H1 (cell line): ENCODE results near the gene PPP4R4. TPM values are rescaled to one million over a fixed set of nuclear protein-coding genes. Genes with fewer than 3 reads are reported as not detected.

Experiments
- CTCF ChIA-PET: fragments of 300-600 bp; sonication (Branson Sonifier 250); formaldehyde crosslinking; loops from one replicate; lab custom pipeline; 2021; ENCODE audit not compliant: partially characterized antibody; lab: Charles Lee
- POLR2A ChIA-PET: fragments of 300-600 bp; sonication (Branson Sonifier 250); formaldehyde crosslinking; loops from one replicate; lab custom pipeline; 2021; ENCODE audit warnings: inconsistent platforms; ENCODE audit not compliant: partially characterized antibody; lab: Charles Lee
- DNase-seq, 2 experiments: peaks; one replicate each; pipeline versions ENCODE4 v3.0.0 to v3.0.0-alpha.2; 2010 to 2022; ENCODE audit warnings: low spot score in 2 of 2, low read depth in 1 of 2, mixed read lengths in 1 of 2
- FAIRE-seq: peaks from 2 replicates; lab custom pipeline; 2011; peaks lifted over from hg19 to GRCh38; lab: Jason Lieb, UNC
- H2AFZ ChIP-seq: 2 replicates; pipeline ENCODE4 v1.8.1; 2012; ENCODE audit warnings: low read length, inconsistent platforms
- H2AK5ac ChIP-seq: 2 replicates; pipeline ENCODE4 v1.6.1; 2013; ENCODE audit warnings: low read depth, low read length
- H2BK120ac ChIP-seq: replicated peaks from 2 replicates; pipeline ENCODE3; 2013; ENCODE audit warnings: low read depth, low read length, inconsistent platforms
- H2BK12ac ChIP-seq: 2 replicates; pipeline ENCODE4 v1.6.1; 2013; ENCODE audit warnings: low read depth, low read length
- H2BK15ac ChIP-seq: 2 replicates; pipeline ENCODE4 v1.6.1; 2013; ENCODE audit warnings: low read length
- H2BK20ac ChIP-seq: 2 replicates; pipeline ENCODE4 v1.6.1; 2013; ENCODE audit warnings: low read length
- H2BK5ac ChIP-seq: 2 replicates; pipeline ENCODE4 v1.6.1; 2013; ENCODE audit warnings: low read depth, low read length
- H3K14ac ChIP-seq: 2 replicates; pipeline ENCODE4 v1.6.1; 2013; ENCODE audit warnings: inconsistent platforms; ENCODE audit not compliant: insufficient read length
- H3K18ac ChIP-seq: 2 replicates; pipeline ENCODE4 v1.6.1; 2013; ENCODE audit warnings: low read length; ENCODE audit errors: extremely low read depth
- H3K23ac ChIP-seq: 2 replicates; pipeline ENCODE4 v1.6.1; 2013; ENCODE audit warnings: inconsistent platforms; ENCODE audit not compliant: insufficient read length
- H3K23me2 ChIP-seq: 2 replicates; pipeline ENCODE4 v1.6.1; 2013; ENCODE audit warnings: low read depth, low read length
- H3K27ac ChIP-seq: 2 replicates; pipeline ENCODE4 v1.6.1; 2011; ENCODE audit warnings: low read depth, low read length, inconsistent platforms
- H3K27me3 ChIP-seq, 4 experiments: replicated peaks in 1 of 4; 1 replicate in 1 of 4; 2 replicates in 3 of 4; pipeline versions ENCODE4 v1.6.1 to v1.8.1; 2011 to 2013; ENCODE audit warnings: low read length in 3 of 4, mild to moderate bottlenecking in 3 of 4, inconsistent platforms in 2 of 4, mixed read lengths in 2 of 4, moderate library complexity in 1 of 4; ENCODE audit not compliant: control insufficient read depth in 3 of 4, insufficient read depth in 3 of 4; ENCODE audit errors: extremely low read depth in 1 of 4
- H3K36me3 ChIP-seq, 4 experiments: 2 replicates each; pipeline versions ENCODE4 v1.6.1 to v1.8.1; 2011 to 2013; ENCODE audit warnings: mild to moderate bottlenecking in 4 of 4, low read length in 3 of 4, moderate library complexity in 2 of 4, control low read depth in 1 of 4, inconsistent platforms in 1 of 4; ENCODE audit not compliant: insufficient read depth in 4 of 4, control insufficient read depth in 2 of 4
- H3K4ac ChIP-seq: replicated peaks from 2 replicates; pipeline ENCODE3; 2013; ENCODE audit warnings: low read length, low read depth, mixed read lengths, inconsistent platforms; ENCODE audit not compliant: insufficient read length
- H3K4me1 ChIP-seq, 4 experiments: replicated peaks in 1 of 4; 1 replicate in 1 of 4; 2 replicates in 3 of 4; pipeline versions ENCODE4 v1.6.1 to v1.8.1; 2011 to 2013; ENCODE audit warnings: low read length in 3 of 4, inconsistent platforms in 2 of 4, mixed read lengths in 1 of 4; ENCODE audit not compliant: insufficient read depth in 4 of 4, control insufficient read depth in 3 of 4
- H3K4me2 ChIP-seq, 2 experiments: 2 replicates each; pipeline versions ENCODE4 v1.6.1 to v1.8.1; 2011 to 2013; ENCODE audit warnings: low read depth in 2 of 2, low read length in 2 of 2, control low read depth in 1 of 2, inconsistent platforms in 1 of 2, mild to moderate bottlenecking in 1 of 2; ENCODE audit not compliant: insufficient read depth in 1 of 2
- H3K4me3 ChIP-seq, 4 experiments: fragments of 200-600, 300-600 bp in 1 of 4; sonication (generic), shearing (Covaris generic), sonication (Bioruptor Twin) in 1 of 4; 2 replicates each; pipeline versions ENCODE4 v1.5.1 to v1.8.1; 2011 to 2016; ENCODE audit warnings: low read length in 4 of 4, low read depth in 3 of 4, control low read depth in 2 of 4, inconsistent platforms in 2 of 4, mild to moderate bottlenecking in 2 of 4, mixed read lengths in 1 of 4, moderate library complexity in 1 of 4; ENCODE audit not compliant: insufficient read depth in 2 of 4; ENCODE audit errors: extremely low read depth in 1 of 4
- H3K56ac ChIP-seq: replicated peaks from 2 replicates; pipeline ENCODE3; 2013; ENCODE audit warnings: low read depth, mild to moderate bottlenecking, mixed read lengths, low read length, inconsistent platforms; ENCODE audit not compliant: insufficient read length
- H3K79me1 ChIP-seq: 2 replicates; pipeline ENCODE4 v1.6.1; 2013; ENCODE audit warnings: low read depth, low read length, control low read depth
- H3K79me2 ChIP-seq, 2 experiments: 2 replicates each; pipeline versions ENCODE4 v1.6.1 to v1.8.1; 2012 to 2013; ENCODE audit warnings: low read length in 2 of 2, mild to moderate bottlenecking in 2 of 2, inconsistent platforms in 1 of 2; ENCODE audit not compliant: insufficient read depth in 2 of 2, control insufficient read depth in 1 of 2
- H3K9ac ChIP-seq, 4 experiments: replicated peaks in 1 of 4; 1 replicate in 1 of 4; 2 replicates in 3 of 4; pipeline versions ENCODE4 v1.6.1 to v1.8.1; 2011 to 2013; ENCODE audit warnings: low read depth in 3 of 4, low read length in 3 of 4, control low read depth in 2 of 4, mild to moderate bottlenecking in 2 of 4, moderate library complexity in 2 of 4, inconsistent platforms in 1 of 4; ENCODE audit errors: extremely low read depth in 1 of 4
- H3K9me3 ChIP-seq, 2 experiments: 2 replicates each; pipeline versions ENCODE4 v1.6.1 to v1.8.1; 2012 to 2013; ENCODE audit warnings: mild to moderate bottlenecking in 2 of 2, moderate library complexity in 2 of 2, control low read depth in 1 of 2, inconsistent platforms in 1 of 2, low read depth in 1 of 2, low read length in 1 of 2, mixed read lengths in 1 of 2; ENCODE audit not compliant: insufficient read depth in 2 of 2
- H4K20me1 ChIP-seq, 2 experiments: replicated peaks in 1 of 2; 2 replicates each; pipeline versions ENCODE3 to v1.8.1; 2011 to 2013; ENCODE audit warnings: inconsistent platforms in 2 of 2, low read length in 2 of 2, mild to moderate bottlenecking in 1 of 2; ENCODE audit not compliant: insufficient read depth in 2 of 2, control insufficient read depth in 1 of 2
- H4K5ac ChIP-seq: 2 replicates; pipeline ENCODE4 v1.6.1; 2013; ENCODE audit warnings: low read length, low read depth, mixed read lengths, inconsistent platforms; ENCODE audit not compliant: insufficient read length
- H4K8ac ChIP-seq: 2 replicates; pipeline ENCODE4 v1.8.0; 2013; ENCODE audit warnings: mild to moderate bottlenecking, moderate library complexity, low read length, inconsistent platforms; ENCODE audit not compliant: insufficient read depth; ENCODE audit errors: extremely low read depth
- H4K91ac ChIP-seq: replicated peaks from 2 replicates; pipeline ENCODE3; 2013; ENCODE audit warnings: low read length, mixed read lengths, inconsistent platforms; ENCODE audit not compliant: insufficient read length
- ASH2L ChIP-seq: fragments of 200-600, 300-600 bp; sonication (generic); IDR thresholded peaks from one replicate; pipeline ENCODE4 v1.7.1; 2017; ENCODE audit warnings: low read length
- BCL11A ChIP-seq, 2 experiments: IDR thresholded peaks; one replicate each; pipeline ENCODE4 v1.6.1; 2011; ENCODE audit warnings: low read depth in 2 of 2, low read length in 2 of 2, mild to moderate bottlenecking in 2 of 2
- PHF8 ChIP-seq: fragments of 200-600 bp; sonication (generic); conservative IDR thresholded peaks from 2 replicates; pipeline ENCODE4 v1.7.1; 2012; ENCODE audit warnings: low read depth, mild to moderate bottlenecking, inconsistent platforms, low read length, moderate library complexity
- RNF2 ChIP-seq: fragments of 200-900, 300-1000 bp; sonication (generic); IDR thresholded peaks from 2 replicates; pipeline ENCODE4 v1.7.1; 2016; ENCODE audit warnings: borderline replicate concordance, low read depth, mild to moderate bottlenecking, antibody characterized with exemption, low read length; ENCODE audit not compliant: poor library complexity, severe bottlenecking; ENCODE audit errors: missing control alignments
- SIRT6 ChIP-seq: IDR thresholded peaks from one replicate; pipeline ENCODE4 v1.7.1; 2012; ENCODE audit warnings: low read length, inconsistent platforms
- SP2 ChIP-seq: IDR thresholded peaks from 2 replicates; pipeline ENCODE4 v1.6.1; 2012; ENCODE audit warnings: mild to moderate bottlenecking, low read length, inconsistent platforms
- ZNF274 ChIP-seq: IDR thresholded peaks from 2 replicates; pipeline ENCODE4 v1.7.0; 2012; ENCODE audit warnings: low read length, borderline replicate concordance; ENCODE audit errors: extremely low read depth
- WGBS, 2 experiments: shearing (Covaris generic) in 1 of 2; methylation state at CpG; one replicate each; pipeline versions ENCODE4 v1.1.6 to v1.1.7; 2013 to 2015; ENCODE audit warnings: low lambda C conversion rate in 2 of 2, mixed read lengths in 2 of 2, inconsistent platforms in 1 of 2, low coverage in 1 of 2, missing lambda C conversion rate in 1 of 2; ENCODE audit not compliant: insufficient replicate concordance in 2 of 2, insufficient coverage in 1 of 2, insufficient read length in 1 of 2; ENCODE audit errors: extremely low coverage in 1 of 2, missing lambda C conversion rate in 1 of 2; 5-methylcytosine and 5-hydroxymethylcytosine counted together
- polyA plus RNA-seq, 7 experiments: library from polyadenylated mRNA; depleted of rRNA in 3 of 7; stranded (reverse) in 5 of 7; unstranded in 2 of 7; fragments of >200 nt in 5 of 7; fragments of 200-250 nt in 2 of 7; gene quantifications; 1 replicate in 5 of 7; 2 replicates in 1 of 7; 4 replicates in 1 of 7; pipeline versions ENCODE4 v1.2.1 to v1.2.3, GENCODE V29; 2011 to 2013; ENCODE audit warnings: missing spikeins in 2 of 7, mixed read lengths in 2 of 7
- total RNA-seq: library from RNA; stranded (reverse); fragmentation: NEBNext Ultra II Directional; extraction: Animal tissue kit (Norgen Biotek cat#: 25700); gene quantifications from 2 replicates; pipeline ENCODE4 v1.2.1, GENCODE V29; 2021
- TF ChIP-seq, protein P1 (sequence below): IDR thresholded peaks from 2 replicates; pipeline ENCODE4 v1.6.1; 2012; ENCODE audit warnings: inconsistent platforms

The PPP4R4 gene
- total and polyA plus RNA-seq, 2 of the 8 experiments (the other 6 are each of a cell fraction or from before 2014, with no cell fraction given): 3.3 to 9.6 TPM

DNA sequence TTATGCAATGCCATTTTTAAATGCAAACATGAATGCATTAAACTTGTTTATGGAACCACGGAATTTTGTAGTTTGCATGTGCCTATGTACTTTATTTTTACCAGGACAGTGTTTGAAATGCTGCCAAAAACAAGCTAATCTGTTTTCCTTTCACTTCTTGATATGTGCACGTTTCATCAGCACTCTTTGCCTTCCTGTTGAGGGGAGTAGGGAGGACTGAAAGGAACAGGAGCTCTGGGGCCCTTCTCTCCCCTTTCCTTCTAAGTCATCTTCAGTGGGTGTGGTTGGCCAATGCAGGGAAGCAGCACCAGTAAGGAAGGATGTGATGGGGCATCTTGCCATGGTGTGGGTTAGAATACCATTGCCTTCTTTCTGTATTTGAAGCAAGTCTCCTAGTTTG, 12.1 kb upstream of the PPP4R4 start:
- no peak overlapping the region for H2BK5ac ChIP-seq
- WGBS, 2 experiments: 90% methylated on average over 2 of the region's 2 CpGs; no CpG with 5 or more reads in 1 of the 2 experiments

More for the DNA sequence above, 12.1 kb upstream of the PPP4R4 start:
- H3K36me3 ChIP-seq: no peaks in the 10 kb centered on the region
- H3K23me2 ChIP-seq: no peaks in the 10 kb centered on the region
- H3K4me1 ChIP-seq: peaks cover 2 to 18% (median 8%) of the 10 kb centered on the region in 4 experiments
- no peak overlapping the region for H4K8ac ChIP-seq
- H3K27ac ChIP-seq: no peak overlapping the region
- H3K79me2 ChIP-seq: no peaks in the 10 kb centered on the region
- no peak for FAIRE-seq
- no peaks in the 10 kb centered on the region for H4K20me1 ChIP-seq
- H3K14ac ChIP-seq: no peak overlapping the region
- H2BK12ac ChIP-seq: 0 out of 2 replicates have a peak overlapping the region, but pooled peaks have one; percentile 1
- no peak overlapping the region for H4K91ac ChIP-seq
- H3K27me3 ChIP-seq: peaks cover 0 to 5% (median 3%) of the 10 kb centered on the region in 4 experiments; a peak in 3 of 7 replicates
- TF ChIP-seq BCL11A (IDR thresholded peaks at IDR 0.05; ENCODE audit: low read depth in 2 of 2, low read length in 2 of 2) (no peak), SIRT6 (no peak), ZNF274 (no peak), RNF2 (no peak), PHF8 (no peak), ASH2L (no peak), SP2 (no peak)
- TF ChIP-seq, protein P1, sequence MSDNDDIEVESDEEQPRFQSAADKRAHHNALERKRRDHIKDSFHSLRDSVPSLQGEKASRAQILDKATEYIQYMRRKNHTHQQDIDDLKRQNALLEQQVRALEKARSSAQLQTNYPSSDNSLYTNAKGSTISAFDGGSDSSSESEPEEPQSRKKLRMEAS: no peak
- no peak overlapping the region for H4K5ac ChIP-seq
- H3K9ac ChIP-seq: no peak overlapping the region
- no peak overlapping the region for H2BK20ac ChIP-seq
- ChIA-PET CTCF (interaction anchor here (0.6 to 1.4 kb wide), 4 partner anchors 19 to 271 kb away, joined by 3 to 5 read pairs (median 3); no protein-coding TSS in a partner anchor), POLR2A (no interaction called here)
- H3K18ac ChIP-seq: no peak overlapping the region
- no peak overlapping the region for H2BK15ac ChIP-seq
- no peak overlapping the region for H3K4me3 ChIP-seq
- DNase-seq: no peak
- no peaks in the 10 kb centered on the region for H3K9me3 ChIP-seq
- H3K79me1 ChIP-seq: no peaks in the 10 kb centered on the region
- H2AK5ac ChIP-seq: no peak overlapping the region
- no peak overlapping the region for H3K56ac ChIP-seq
- H2BK120ac ChIP-seq: no peak overlapping the region
- no peak overlapping the region for H3K4ac ChIP-seq
- 0 out of 2 replicates have a peak overlapping the region, but pooled peaks have one; percentile 68 for H2AFZ ChIP-seq
- H3K23ac ChIP-seq: no peak overlapping the region
- H3K4me2 ChIP-seq: no peak overlapping the region
